Colon (tissue), 2 donors: ENCODE results near the gene PLXDC1.
"Not testable (repeated sequence)": the region's sequence is repeated elsewhere in the genome, so short reads cannot be mapped to it uniquely, and the experiment has no call there.

ENCODE experiments used
- FAIRE-seq: peaks from 2 replicates; lab custom pipeline; 2012; peaks lifted over from hg19 to GRCh38; lab: Jason Lieb, UNC
- donor health status: control.
- donor health status: control.

PLXDC1 gene

GRCh38 chr17:39153599-39154051 lies 2.2 kb upstream of the PLXDC1 start:
- FAIRE-seq: no peak

GRCh38 chr17:39151943-39152818 lies 744 bp upstream of the PLXDC1 start:
- FAIRE-seq: no peak

- FAIRE-seq: no peak
These were observed 665 bp downstream of the PLXDC1 start for GRCh38 chr17:39150795-39151149.

GRCh38 chr17:39150104-39150634 lies 1.3 kb downstream of the PLXDC1 start:
- FAIRE-seq: no peak

- no peak for FAIRE-seq
These were observed 3.9 kb downstream of the PLXDC1 start for GRCh38 chr17:39147221-39148185.

- no peak for FAIRE-seq
These were observed 5.2 kb downstream of the PLXDC1 start for GRCh38 chr17:39146273-39146672.

- no peak for FAIRE-seq
These were observed 6.3 kb downstream of the PLXDC1 start for GRCh38 chr17:39145143-39145542.

GRCh38 chr17:39144416-39144840 lies 7.0 kb downstream of the PLXDC1 start:
- no peak for FAIRE-seq

GRCh38 chr17:39143552-39144093 lies 7.8 kb downstream of the PLXDC1 start:
- no peak for FAIRE-seq

- no peak for FAIRE-seq
These were observed 9.3 kb downstream of the PLXDC1 start for GRCh38 chr17:39141915-39142664.

GRCh38 chr17:39141294-39141693 lies 10.1 kb downstream of the PLXDC1 start:
- FAIRE-seq: no peak

- no peak for FAIRE-seq
These were observed 11.9 kb downstream of the PLXDC1 start for GRCh38 chr17:39139561-39139960.

GRCh38 chr17:39139161-39139511 lies 12.3 kb downstream of the PLXDC1 start:
- FAIRE-seq: no peak

GRCh38 chr17:39138431-39139160 lies 12.8 kb downstream of the PLXDC1 start:
- FAIRE-seq: no peak

- no peak for FAIRE-seq
These were observed 16.6 kb downstream of the PLXDC1 start for GRCh38 chr17:39134878-39135277.

- FAIRE-seq: no peak
These were observed 19.2 kb downstream of the PLXDC1 start for GRCh38 chr17:39132192-39132610.

- no peak for FAIRE-seq
These were observed 19.8 kb downstream of the PLXDC1 start for GRCh38 chr17:39131616-39132015.

- FAIRE-seq: no peak
These were observed 21.2 kb downstream of the PLXDC1 start for GRCh38 chr17:39130205-39130604.

GRCh38 chr17:39129544-39129943 lies 21.9 kb downstream of the PLXDC1 start:
- not testable (repeated sequence) for FAIRE-seq

- FAIRE-seq: no peak
These were observed 25.0 kb downstream of the PLXDC1 start for GRCh38 chr17:39126436-39126835.
